HG02885 (cell line): ENCODE results near the gene SCAMP4.

ENCODE experiments used
- ATAC-seq: cut with Tn5 transposase; IDR thresholded peaks from one replicate; pipeline ENCODE4 v1.9.1; 2021; ENCODE audit warnings: mild to moderate bottlenecking; ENCODE audit not compliant: unreplicated experiment, poor library complexity

Gene SCAMP4

GRCh38 chr19:1953441-1954094, 48.4 kb downstream of the SCAMP4 start:
- no peak for ATAC-seq

- no peak for ATAC-seq
These were observed 49.3 kb downstream of the SCAMP4 start for GRCh38 chr19:1954532-1954933.

DNA sequence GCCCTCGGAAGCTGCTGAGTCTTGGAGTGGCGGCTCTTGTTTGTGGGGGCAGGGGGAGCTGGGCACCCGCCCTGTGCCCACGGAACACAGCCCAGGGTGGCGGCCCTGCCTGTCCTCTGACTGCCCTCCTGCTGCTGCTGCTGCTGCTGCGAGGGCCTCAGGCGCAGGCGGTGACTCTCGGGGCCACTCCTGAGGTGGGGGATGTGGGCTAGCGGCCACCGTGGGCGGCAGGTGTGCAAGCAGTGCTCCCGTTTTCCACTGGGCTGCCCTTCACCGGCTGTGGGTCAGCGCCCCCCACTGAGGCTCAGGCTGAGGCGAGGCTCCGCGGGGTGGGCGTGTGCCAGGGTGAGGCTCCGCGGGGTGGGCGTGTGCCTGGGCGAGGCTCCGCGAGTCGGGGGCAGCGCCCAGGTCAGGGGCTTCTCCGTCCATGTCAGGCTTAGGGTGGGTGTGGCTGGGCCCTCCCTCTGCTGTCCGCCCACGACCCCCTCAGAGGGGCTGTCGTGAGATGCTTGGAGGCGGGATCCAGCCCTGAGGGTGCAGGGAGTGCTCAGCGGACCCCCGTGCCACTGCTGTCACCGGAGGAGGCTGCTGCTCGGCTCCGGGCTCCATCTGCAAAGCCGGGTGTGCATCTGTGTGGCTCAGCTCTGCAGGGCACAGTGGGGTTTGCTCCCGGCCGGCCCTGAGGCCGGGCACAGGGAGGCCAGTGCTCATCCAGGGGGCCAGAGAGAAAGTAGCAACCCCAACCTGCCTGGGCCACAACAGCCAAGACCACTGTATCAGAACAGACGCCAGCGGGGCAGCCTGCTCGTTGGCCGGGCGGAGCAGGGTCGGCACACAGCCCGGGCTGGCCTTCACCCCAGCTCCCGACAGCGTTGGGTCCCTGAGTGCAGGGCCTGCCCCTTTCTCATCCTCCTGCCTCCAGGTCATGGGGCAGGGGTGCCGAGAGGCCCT, 50.2 kb downstream of the SCAMP4 start:
- no peak for ATAC-seq

GRCh38 chr19:1956122-1956494, 50.9 kb downstream of the SCAMP4 start:
- ATAC-seq: no peak

GRCh38 chr19:1956868-1957492, 51.8 kb downstream of the SCAMP4 start:
- no peak for ATAC-seq

- no peak for ATAC-seq
These were observed 52.5 kb downstream of the SCAMP4 start for GRCh38 chr19:1957562-1958248.

DNA sequence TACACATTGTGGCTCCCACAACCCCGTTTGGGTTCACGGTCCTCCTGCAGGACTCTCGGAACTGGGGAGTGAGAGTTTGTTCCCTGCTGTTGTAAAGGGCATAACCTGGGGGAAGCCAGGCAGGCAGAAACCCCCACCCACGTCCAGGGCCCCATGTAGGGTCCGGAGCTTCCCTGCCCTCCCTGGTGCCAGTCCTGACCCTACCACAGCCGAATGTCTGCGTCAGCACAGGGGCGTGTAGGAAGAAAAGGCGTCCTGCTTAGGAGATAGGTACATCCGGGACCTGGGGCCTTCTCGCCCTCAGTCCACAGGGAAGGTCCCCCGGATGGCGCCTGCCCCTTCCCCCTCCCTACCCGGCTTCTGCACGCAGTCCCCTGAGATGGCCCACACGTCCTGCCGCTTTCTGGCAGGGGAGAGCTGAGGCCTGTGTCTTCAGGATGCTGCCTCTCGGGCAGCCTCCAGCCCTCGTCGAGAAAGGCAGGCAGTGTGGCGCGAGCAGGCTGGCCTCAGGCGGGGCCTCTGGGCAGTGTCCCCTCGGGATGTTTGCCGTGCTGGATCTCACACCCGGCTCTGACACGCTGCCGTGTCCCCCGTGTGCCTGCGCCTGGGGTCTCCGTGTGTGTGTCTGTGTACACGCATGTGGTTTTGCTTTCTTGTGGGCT, 54.9 kb downstream of the SCAMP4 start:
- no peak for ATAC-seq

DNA sequence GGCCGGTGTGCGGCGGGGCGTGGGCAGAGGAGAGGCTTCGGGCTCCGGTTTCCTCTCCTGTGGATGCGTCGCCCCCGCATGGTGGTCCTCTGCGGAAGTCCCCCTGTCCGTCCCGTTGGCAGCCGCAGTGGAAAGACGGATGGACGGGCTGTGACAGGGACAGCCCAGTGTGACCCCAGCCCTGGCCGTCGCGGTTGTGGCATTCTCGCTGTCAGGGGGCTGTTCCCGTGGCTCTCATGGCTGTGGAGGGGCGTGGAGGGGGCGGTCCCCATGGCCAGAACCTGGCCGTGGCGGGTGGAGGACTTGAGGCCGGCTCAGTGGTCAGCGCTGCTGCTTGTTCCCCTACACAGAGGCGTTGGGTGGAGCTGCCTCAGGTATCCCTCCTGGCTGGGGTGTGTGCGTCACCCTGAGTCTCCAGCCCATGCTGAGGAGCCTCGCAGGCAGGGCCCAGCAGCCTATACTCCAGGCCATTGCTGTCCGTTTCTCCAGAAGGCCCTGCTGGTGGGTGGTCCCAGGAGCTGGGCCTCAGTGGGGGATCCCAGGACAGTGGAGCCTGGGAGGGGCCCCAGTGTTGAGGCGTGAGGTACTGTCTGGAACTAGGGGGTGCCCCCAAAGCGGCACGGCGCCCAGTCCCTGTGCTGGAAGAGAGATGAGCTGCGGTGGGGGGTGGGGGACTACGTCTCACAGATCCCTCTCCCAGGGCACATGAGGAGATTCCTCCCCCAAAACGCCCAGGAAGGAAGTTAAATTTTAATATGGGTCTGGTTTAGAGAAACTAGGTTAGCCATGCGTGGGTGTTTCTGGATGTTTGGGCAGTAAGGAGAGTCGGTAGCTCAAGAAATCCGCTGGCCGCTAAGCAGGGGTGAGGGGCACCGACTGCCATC, 56.0 kb downstream of the SCAMP4 start:
- no peak for ATAC-seq

DNA sequence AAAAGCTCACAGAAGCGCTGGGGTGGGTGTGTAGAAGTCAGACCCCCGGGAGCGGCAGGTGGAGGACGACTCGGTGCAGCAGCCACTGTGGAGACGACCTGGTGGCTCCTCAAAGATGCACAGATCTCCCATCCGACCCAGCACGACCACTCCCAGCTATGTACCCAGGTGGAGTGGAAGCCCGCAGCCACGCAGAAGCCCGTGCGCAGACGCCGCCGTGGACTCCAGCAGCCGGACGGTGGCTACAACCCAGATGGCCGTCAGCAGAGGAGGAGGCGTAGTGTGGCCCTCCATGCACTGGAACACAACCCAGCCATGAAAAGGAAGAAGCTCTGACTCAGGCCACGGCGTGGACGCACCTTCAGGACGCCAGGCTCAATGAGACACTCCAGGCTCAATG, 57.5 kb downstream of the SCAMP4 start:
- no peak for ATAC-seq

DNA sequence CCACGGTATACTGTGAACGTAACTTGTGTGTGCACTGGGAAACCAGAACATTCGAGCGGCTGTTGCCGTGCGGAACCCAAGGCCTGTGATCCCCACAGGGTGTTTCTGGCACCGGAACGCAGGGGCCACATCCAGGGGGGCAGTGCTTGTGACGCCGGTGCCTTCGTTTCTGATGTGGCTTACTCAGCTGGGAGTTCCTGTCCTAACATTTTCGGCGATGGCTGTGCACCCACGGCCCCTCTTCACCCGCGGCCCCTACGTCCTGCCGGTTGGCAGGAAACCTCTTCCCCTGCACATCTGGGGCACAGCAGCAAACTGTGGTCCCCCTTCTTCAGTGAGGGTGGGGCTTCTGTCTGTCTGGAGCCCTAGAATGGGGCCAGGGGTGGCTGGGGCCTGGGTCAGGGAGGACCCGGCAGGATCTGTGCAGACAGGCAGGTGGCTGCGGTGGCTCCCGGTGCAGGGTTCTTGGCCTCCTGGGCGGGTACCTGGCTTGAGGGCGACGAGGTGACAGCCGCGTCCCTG, 61.9 kb downstream of the SCAMP4 start:
- no peak for ATAC-seq

- ATAC-seq: no peak
These were observed 63.3 kb downstream of the SCAMP4 start for GRCh38 chr19:1968279-1969175.

- no peak for ATAC-seq
These were observed 64.2 kb downstream of the SCAMP4 start for GRCh38 chr19:1969176-1970002.

GRCh38 chr19:1970003-1970805, 65.0 kb downstream of the SCAMP4 start:
- ATAC-seq: no peak

GRCh38 chr19:1970806-1971502, 65.8 kb downstream of the SCAMP4 start:
- no peak for ATAC-seq

GRCh38 chr19:1974381-1975161, 69.4 kb downstream of the SCAMP4 start:
- ATAC-seq: no peak
